HG03439 (cell line): ENCODE measurements around the gene CLIC5.

Experiments used
- ATAC-seq: cut with Tn5 transposase; IDR thresholded peaks from one replicate; pipeline ENCODE4 v1.9.1; 2021; ENCODE audit warnings: mild to moderate bottlenecking, moderate library complexity; ENCODE audit not compliant: unreplicated experiment

CLIC5 gene

GRCh38 chr6:46036911-46037310 is 21.3 kb upstream of the CLIC5 start:
- ATAC-seq, result no peak

- ATAC-seq, result no peak
Observed at GRCh38 chr6:46035242-46035641, 19.6 kb upstream of the CLIC5 start.

- no peak for ATAC-seq
Observed at GRCh38 chr6:46032110-46032998, 16.7 kb upstream of the CLIC5 start.

- ATAC-seq, result no peak
Observed at GRCh38 chr6:46029602-46030001, 13.9 kb upstream of the CLIC5 start.

- ATAC-seq, result no peak
Observed at GRCh38 chr6:46026307-46026706, 10.6 kb upstream of the CLIC5 start.

- no peak for ATAC-seq
Observed at GRCh38 chr6:46025573-46025972, 9.9 kb upstream of the CLIC5 start.

GRCh38 chr6:46024124-46024769 is 8.6 kb upstream of the CLIC5 start:
- no peak for ATAC-seq

- no peak for ATAC-seq
Observed at GRCh38 chr6:46023216-46023915, 7.7 kb upstream of the CLIC5 start.

GRCh38 chr6:46022106-46022948 is 6.7 kb upstream of the CLIC5 start:
- no peak for ATAC-seq

GRCh38 chr6:46017726-46018125 is 2.1 kb upstream of the CLIC5 start:
- ATAC-seq, result no peak

- ATAC-seq, result no peak
Observed at GRCh38 chr6:46016063-46016608, 476 bp upstream of the CLIC5 start.

- no peak for ATAC-seq
Observed at GRCh38 chr6:46014511-46015118, 1.0 kb downstream of the CLIC5 start.

- ATAC-seq, result no peak
Observed at GRCh38 chr6:46014046-46014445, 1.6 kb downstream of the CLIC5 start.

- no peak for ATAC-seq
Observed at GRCh38 chr6:46013639-46014038, 2.0 kb downstream of the CLIC5 start.

- ATAC-seq, result no peak
Observed at GRCh38 chr6:46012834-46013233, 2.8 kb downstream of the CLIC5 start.

GRCh38 chr6:46011188-46012085 is 4.2 kb downstream of the CLIC5 start:
- peak; percentile 94 for ATAC-seq

- no peak for ATAC-seq
Observed at GRCh38 chr6:46010771-46011170, 4.9 kb downstream of the CLIC5 start.

- ATAC-seq, result no peak
Observed at GRCh38 chr6:46010270-46010669, 5.4 kb downstream of the CLIC5 start.

- ATAC-seq, result no peak
Observed at GRCh38 chr6:46002264-46002663, 13.4 kb downstream of the CLIC5 start.
